Esophagus squamous epithelium (tissue), 4 donors: ENCODE results near the gene FFAR4.

ENCODE experiments used
- POLR2A ChIP-seq, 4 donors: fragments of 450-650 bp; IDR thresholded peaks; one replicate each; pipeline ENCODE4 v1.6.1; 2017; ENCODE audit warnings: antibody characterized with exemption in 4 of 4, mild to moderate bottlenecking in 4 of 4, moderate library complexity in 3 of 4
- TF ChIP-seq, protein P1 (sequence below), 6 experiments: fragments of 450-650 bp in 4 of 6; fragments of 200-600 bp in 2 of 6; sonication (generic) in 2 of 6; IDR thresholded peaks; one replicate each; pipeline ENCODE4 v1.5.1; 2016 to 2019; ENCODE audit warnings: antibody characterized with exemption in 6 of 6, mild to moderate bottlenecking in 4 of 6, moderate library complexity in 4 of 6

GRCh38 chr10:93550606-93551005 lies 15.9 kb upstream of the FFAR4 start:
- TF ChIP-seq, protein P1, sequence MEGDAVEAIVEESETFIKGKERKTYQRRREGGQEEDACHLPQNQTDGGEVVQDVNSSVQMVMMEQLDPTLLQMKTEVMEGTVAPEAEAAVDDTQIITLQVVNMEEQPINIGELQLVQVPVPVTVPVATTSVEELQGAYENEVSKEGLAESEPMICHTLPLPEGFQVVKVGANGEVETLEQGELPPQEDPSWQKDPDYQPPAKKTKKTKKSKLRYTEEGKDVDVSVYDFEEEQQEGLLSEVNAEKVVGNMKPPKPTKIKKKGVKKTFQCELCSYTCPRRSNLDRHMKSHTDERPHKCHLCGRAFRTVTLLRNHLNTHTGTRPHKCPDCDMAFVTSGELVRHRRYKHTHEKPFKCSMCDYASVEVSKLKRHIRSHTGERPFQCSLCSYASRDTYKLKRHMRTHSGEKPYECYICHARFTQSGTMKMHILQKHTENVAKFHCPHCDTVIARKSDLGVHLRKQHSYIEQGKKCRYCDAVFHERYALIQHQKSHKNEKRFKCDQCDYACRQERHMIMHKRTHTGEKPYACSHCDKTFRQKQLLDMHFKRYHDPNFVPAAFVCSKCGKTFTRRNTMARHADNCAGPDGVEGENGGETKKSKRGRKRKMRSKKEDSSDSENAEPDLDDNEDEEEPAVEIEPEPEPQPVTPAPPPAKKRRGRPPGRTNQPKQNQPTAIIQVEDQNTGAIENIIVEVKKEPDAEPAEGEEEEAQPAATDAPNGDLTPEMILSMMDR (IDR thresholded peaks at IDR 0.05), result no peak
- TF ChIP-seq POLR2A (IDR thresholded peaks at IDR 0.05), result no peak
